ENCODE results near the gene PCNT.
"Not testable (repeated sequence)": the region's sequence is repeated elsewhere in the genome, so short reads cannot be mapped to it uniquely, and the experiment has no call there.

Gene PCNT

DNA sequence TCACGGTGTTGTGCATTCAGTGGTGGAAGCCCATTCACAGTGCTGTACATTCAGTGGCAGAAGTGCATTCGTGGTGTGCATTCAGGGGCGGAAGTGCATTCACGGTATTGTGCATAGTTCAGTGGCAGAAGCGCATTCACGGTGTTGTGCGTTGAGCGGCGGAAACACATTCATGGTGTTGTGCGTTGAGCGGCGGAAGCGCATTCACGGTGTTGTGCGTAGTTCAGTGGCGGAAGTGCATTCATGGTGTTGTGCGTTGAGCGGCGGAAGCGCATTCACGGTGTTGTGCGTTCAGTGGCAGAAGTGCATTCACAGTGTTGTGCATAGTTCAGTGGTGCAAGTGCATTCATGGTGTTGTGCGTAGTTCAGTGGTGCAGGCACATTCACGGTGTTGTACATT is 60.6 kb downstream of the PCNT start:
- no peak for ATAC-seq

GRCh38 chr21:46385846-46386733 is 62.1 kb downstream of the PCNT start:
- no peak for ATAC-seq

GRCh38 chr21:46386734-46387088 is 62.8 kb downstream of the PCNT start:
- ATAC-seq, result no peak

DNA sequence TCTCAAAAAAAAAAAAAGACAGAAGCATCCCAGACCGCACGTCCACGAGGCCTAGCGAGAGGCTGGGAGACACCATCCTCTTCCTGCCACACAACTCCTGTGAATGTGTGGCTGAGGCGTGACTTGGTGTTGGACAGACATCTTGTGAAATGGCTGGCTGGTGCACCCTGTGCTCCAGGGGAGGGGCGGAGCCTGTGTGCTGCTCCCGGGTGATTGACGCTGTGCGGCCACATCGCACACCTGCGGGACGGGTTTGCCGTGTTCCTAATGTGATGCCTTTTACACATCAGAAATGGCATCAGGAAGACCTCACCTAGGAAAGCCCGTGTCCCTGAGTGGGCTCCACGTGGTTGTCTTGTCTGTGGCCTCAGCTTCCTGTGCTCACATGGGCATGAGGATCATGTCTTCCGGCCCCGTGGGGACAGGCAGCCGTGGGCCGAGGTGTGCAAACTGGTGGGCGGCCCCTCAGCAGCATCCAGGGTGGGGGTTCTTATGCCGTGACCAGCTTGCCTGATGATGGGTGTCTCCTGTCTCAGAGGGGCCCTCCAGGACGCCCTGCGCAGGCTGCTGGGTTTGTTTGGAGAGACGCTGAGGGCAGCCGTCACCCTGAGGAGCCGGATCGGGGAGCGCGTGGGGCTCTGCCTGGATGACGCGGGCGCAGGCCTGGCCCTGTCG is 64.4 kb downstream of the PCNT start:
- no peak for ATAC-seq

DNA sequence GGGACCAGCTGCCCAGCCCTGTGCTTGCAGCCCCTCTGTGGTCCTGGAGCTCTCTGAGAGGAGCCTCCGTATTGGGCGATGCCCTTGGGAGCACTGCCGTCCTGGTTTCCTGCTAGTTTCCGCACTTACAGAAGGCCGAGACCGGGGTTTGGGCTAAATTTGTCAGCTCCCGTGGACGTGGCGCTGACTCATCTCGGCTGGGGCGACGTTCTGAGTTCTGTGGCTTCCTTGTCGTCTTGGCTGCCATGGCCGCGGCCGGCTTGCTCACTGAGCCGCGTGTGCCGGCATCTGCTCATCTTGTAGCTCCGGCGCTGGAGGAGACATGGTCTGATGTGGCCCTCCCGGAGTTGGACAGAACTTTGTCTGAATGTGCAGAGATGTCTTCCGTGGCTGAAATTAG is 64.9 kb downstream of the PCNT start:
- ATAC-seq, result no peak

DNA sequence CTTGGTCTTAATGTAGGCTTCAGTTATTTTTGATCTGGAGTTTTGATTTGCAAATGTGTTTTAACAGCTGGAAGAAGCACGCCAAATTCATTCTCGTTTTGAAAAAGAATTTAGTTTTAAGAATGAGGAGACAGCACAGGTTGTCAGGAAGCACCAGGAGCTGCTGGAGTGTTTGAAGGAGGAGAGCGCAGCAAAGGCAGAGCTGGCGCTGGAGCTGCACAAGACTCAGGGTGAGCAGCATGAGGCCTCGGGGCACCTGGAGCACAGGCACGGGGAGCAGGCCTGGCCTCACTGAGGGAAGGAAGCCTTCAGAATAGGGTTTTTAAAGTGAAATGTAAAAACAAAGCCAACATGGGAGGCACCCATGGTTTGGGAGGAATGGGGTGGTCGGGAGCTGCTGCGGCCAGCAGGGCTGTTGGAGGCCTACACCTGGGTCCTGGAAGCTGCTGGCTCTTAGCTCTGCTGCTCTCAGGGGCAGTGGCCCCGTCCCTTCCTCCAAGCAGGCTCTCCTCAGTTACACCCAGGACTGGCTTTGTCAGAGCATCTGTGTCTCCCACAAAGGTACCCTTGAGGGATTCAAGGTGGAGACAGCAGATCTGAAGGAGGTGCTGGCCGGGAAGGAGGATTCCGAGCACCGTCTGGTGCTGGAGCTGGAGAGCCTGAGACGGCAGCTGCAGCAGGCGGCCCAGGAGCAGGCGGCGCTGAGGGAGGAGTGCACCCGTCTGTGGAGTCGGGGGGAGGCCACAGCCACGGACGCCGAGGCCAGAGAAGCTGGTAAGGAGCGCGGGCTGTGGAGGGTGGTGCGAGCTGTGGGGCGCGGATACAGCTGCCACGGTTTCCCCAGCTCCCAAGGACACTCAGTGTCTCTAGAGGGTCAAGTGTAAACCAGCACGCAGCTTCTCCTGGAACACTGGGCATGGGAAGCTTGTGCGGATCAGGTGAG is 66.9 kb downstream of the PCNT start:
- no peak for ATAC-seq

DNA sequence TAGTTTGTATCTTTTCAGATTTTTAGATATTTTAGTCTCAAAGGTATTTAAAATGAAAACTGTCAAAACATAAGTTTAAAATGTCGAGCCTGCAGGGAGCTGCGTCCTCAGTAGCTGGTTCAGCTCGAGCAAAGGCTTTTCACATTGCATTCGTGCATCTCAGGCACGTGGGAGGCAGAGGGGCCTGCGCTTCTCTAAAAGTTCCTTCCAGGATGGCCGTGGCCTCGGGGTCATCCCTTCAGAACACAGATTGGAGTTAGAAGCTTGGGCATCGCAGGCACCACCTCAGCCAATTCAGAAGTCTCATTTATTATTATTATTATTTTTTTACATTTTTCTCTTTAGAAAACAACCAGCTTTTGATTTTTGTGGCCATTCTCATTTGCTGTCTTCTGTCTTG is 67.8 kb downstream of the PCNT start:
- no peak for ATAC-seq

DNA sequence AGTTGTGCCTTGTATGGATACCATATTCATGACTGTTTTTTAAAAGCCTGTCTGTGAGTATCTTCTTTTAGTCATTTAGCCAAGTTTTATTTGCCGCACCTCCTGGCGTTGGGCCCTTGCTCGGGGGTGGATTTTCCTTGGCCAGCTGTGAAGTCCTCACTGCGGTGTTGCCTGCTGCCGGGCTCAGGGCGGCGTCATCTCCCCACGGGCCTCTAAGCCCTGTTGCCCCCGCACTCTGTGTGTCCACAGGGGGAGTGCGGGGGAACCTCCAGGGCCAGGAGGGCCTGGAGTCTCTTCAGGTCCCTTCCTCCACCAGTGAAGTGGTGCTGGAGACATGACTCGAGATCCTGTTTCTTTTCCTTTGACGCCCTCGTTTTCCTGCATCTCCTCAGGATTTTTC is 69.0 kb downstream of the PCNT start:
- ATAC-seq, result no peak

DNA sequence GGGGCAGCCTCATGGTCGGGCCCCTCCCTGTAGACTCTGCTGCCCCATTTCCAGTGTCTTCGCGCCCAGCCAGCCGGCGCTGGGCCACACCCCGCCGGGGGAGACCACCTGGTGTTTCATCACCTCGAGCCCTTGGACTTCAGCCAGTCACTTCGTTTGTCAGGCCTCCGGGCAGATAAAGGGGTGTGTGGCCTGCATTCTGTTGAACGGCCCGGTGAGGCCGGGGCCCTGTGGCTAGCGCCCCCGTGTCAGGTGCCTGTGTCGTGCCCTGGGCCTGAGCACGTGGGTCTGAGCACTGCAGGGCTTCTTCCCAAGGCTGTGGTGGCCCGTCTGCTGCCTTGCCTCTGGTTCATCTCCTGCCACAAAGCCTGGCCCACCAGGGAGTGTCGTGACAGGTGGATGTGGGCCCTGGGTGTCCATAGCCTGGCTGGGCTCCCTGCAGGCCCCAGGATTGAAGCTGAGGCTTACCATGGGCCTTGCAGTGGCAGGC is 69.5 kb downstream of the PCNT start:
- ATAC-seq, result no peak

DNA sequence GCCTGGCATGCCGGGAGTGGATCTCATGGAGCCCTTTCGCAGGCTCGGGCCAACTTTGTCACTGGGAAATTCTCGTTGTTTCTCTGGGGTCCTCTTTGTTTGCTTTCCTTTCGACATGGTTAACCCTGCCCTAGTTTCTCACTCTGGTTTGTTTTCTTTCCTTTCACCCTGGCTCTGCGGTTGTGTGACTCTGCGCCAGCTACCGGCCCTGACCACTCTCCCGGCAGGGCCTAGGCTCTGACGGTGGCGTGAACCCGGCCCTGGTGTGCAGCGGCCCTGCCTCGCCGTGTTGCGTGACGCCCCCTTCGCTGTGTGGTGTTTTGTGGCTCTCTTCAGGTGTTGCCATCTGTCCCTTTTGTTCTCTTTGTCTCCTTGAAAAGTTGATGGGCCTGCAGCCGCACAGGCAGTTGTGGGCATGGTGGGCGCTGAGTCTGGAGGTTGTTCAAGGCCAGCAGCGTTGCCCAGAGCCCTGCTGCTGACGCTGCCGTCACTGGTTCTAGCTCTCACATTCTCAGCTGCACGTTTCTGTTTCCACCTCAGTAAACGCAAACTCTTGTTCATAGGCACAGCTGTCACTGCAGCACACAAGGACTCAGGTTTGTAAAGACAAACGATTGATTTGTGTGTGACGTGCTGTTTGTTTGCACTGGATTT is 70.1 kb downstream of the PCNT start:
- no peak for ATAC-seq

- no peak for ATAC-seq
These were observed 70.7 kb downstream of the PCNT start for GRCh38 chr21:46394595-46395104.

- no peak for ATAC-seq
These were observed 73.4 kb downstream of the PCNT start for GRCh38 chr21:46397211-46397905.

DNA sequence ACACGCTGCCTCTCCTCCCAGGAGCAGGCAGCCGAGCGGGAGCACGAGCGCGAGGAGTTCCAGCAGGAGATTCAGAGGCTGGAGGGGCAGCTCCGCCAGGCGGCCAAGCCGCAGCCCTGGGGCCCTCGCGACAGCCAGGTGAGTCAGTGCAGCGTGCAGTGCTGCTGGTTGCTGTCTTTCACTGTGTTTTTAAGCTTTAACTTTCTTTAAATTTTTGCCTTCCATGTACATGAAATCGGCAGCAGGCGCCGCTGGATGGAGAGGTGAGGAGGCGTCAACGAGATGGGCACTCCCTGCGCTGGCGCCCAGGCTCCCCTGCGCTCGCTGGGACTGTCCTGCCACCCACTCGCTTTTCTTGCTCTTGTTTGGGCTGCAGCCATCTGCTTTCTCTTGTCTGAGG is 74.0 kb downstream of the PCNT start:
- ATAC-seq, result no peak

DNA sequence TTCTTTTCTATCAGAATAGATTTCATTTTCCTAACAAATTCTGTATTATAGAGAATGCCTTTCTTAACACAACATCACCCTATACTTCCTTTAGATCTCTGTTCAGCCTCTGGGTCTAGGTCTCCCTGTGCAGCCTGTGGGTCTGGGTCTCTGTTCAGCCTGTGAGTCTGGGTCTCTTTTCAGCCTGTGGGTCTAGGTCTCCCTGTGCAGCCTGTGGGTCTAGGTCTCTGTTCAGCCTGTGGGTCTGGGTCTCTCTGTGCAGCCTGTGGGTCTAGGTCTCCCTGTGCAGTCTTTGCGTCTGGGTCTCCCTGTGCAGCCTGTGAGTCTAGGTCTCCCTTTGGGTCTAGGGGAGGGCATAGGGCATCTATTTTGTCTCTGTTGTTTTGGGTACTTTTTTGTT is 75.2 kb downstream of the PCNT start:
- no peak for ATAC-seq

DNA sequence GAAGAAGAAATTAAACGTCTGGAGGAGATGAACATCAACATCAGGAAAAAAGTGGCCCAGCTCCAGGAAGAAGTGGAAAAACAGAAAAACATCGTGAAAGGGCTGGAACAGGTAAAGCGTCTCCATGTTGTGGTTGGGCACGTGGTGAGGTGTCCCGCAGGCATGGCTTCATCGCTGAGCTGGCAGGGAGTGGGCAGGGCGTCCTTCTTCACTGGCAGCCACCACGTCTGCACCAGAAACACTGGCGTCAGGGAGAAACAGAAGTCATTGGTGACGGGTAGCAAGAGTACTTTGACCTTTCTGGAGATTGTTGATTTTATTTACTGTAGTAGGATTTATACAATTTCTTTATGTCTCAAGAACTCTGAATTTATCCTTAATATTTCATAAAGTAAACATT is 75.7 kb downstream of the PCNT start:
- ATAC-seq, result no peak

DNA sequence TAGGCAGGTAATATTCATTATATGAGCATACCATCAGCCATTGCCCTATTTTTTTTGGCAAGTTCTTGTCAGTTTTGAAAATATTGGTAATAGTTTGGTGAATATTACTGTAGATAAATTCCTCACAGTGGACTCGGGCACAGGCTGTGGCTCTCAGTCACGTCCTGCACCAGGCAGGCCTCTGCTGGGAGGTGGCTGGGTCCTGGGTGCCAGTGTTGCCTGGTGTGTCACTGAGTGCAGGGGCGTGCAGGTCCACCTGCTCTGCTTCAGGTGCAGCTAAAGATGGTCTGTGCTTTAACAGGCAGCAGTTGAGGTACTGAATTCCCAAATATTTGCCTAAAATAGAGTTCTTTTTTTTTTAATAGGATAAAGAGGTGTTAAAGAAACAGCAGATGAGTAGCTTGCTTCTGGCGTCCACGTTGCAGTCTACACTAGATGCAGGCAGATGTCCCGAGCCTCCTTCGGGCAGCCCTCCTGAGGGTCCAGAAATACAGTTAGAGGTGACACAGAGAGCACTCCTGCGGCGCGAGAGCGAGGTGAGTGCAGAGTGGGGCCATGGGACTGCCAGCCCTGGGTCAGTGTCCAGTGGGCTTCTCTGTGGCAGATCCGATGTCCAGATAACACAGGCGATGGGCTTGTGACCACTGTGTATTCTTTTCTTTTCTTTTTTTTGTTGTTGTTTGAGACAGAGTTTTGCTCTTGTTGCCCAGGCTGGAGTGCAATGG is 77.4 kb downstream of the PCNT start:
- ATAC-seq, result no peak

DNA sequence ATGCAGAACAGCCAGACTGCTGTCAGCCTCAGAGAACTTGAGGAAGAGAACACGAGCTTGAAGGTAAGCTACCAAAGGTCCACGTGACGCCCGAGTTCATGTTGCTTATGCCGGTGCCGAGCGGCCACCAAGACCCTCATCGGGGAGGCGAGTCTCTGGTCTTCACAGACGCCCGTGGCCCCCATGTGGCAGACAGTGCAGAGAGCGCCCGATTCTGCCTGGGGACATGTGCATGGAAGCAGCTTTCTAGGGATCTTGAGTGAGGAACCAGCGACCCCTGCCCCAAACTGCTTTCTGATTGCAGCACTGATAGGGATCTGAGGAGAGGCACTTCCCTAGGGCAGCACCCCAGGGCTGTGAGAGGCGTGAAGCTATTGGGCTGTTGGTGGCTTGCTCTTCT is 78.5 kb downstream of the PCNT start:
- ATAC-seq, result no peak

GRCh38 chr21:46403234-46403811 is 79.4 kb downstream of the PCNT start:
- ATAC-seq, result not testable (repeated sequence)

DNA sequence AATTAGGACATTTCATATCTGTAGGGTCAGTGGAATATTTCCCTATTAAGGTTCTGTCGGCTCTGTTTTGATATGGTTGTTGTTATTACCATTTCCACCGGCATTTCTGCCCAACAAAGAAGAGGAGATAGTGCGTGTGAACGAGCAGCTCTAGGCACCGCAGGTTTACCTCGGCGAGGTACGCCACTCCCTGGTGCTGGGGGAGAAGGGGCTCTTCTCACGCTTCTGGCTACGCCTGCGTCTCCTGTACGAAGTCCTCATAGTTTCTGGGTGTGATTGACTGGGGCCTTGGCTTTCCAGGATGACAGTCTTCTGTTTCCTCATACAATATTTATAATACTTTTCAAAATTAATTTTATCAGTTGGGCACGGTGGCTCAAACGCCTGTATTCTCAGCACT is 80.3 kb downstream of the PCNT start:
- no peak for ATAC-seq

DNA sequence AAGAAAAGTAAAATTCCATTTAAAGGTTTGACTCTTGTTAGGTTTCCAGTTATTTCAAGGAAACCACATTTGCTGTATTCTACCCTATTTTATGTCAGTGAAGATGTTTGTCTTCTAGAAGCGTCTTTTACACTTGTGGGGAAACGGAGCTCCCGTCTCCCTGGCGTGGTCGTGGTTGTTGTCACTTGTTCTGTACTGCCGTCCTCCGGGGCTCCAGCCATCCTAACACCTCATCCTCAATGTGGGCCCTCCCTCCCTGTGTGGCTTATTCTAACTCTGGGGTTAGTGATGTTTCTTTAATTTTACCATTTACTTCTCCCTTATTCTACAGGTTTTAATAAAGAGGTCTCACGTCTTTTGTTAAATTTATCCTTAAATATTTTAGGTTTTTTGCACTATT is 82.0 kb downstream of the PCNT start:
- ATAC-seq, result no peak

Data from activated CD4-positive, CD25-positive, alpha-beta regulatory T cell treated with anti-CD3 and anti-CD28 coated beads, Interleukin-2, amount 50 U/mL, for 24 hours (primary cell).